LNCAP (cell line): Measurements from ENCODE around the gene MRPL52.

Experiments used
- CTCF ChIP-seq: fragments of 450-650 bp; IDR thresholded peaks from 2 replicates; pipeline ENCODE4 v1.5.1; 2017; ENCODE audit warnings: mild to moderate bottlenecking

The MRPL52 gene

GRCh38 chr14:22793976-22794375 is 35.7 kb upstream of the MRPL52 start:
- no peak for TF ChIP-seq CTCF

- no peak for TF ChIP-seq CTCF
Observed at GRCh38 chr14:22794551-22794951, 35.1 kb upstream of the MRPL52 start.

GRCh38 chr14:22796087-22796707 is 33.5 kb upstream of the MRPL52 start:
- TF ChIP-seq CTCF = no peak

- TF ChIP-seq CTCF = no peak
Observed at GRCh38 chr14:22797017-22797917, 32.4 kb upstream of the MRPL52 start.

- TF ChIP-seq CTCF = no peak
Observed at GRCh38 chr14:22798528-22798927, 31.2 kb upstream of the MRPL52 start.

GRCh38 chr14:22800346-22800745 is 29.3 kb upstream of the MRPL52 start:
- no peak for TF ChIP-seq CTCF

GRCh38 chr14:22801716-22802115 is 28.0 kb upstream of the MRPL52 start:
- TF ChIP-seq CTCF = no peak
